GM21723 (cell line): ENCODE results near the gene GSX1.
"Not testable (repeated sequence)": the region's sequence is repeated elsewhere in the genome, so short reads cannot be mapped to it uniquely, and the experiment has no call there.

Experiments used
- ATAC-seq: cut with Tn5 transposase; IDR thresholded peaks from one replicate; pipeline ENCODE4 v1.9.1; 2021; ENCODE audit warnings: mild to moderate bottlenecking, moderate library complexity; ENCODE audit not compliant: unreplicated experiment

GSX1 gene

GRCh38 chr13:27793507-27794367 is 1.5 kb downstream of the GSX1 start:
- no peak for ATAC-seq

DNA sequence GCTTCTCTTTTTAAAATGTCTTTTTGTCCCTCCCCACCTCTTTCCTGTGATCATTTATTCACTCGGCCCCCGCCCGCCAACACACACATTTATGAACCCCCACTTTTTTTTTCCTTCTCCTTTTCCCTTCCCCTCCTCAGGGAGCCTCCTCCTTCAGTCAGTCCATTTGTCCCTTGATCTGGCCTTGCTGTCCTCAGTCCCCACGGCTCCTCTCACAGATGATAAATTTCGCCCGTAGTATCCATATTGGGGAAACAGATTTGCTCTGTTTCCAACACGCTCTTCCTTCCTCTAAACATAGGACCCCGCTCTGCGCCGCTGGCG is 2.0 kb downstream of the GSX1 start:
- ATAC-seq = no peak

DNA sequence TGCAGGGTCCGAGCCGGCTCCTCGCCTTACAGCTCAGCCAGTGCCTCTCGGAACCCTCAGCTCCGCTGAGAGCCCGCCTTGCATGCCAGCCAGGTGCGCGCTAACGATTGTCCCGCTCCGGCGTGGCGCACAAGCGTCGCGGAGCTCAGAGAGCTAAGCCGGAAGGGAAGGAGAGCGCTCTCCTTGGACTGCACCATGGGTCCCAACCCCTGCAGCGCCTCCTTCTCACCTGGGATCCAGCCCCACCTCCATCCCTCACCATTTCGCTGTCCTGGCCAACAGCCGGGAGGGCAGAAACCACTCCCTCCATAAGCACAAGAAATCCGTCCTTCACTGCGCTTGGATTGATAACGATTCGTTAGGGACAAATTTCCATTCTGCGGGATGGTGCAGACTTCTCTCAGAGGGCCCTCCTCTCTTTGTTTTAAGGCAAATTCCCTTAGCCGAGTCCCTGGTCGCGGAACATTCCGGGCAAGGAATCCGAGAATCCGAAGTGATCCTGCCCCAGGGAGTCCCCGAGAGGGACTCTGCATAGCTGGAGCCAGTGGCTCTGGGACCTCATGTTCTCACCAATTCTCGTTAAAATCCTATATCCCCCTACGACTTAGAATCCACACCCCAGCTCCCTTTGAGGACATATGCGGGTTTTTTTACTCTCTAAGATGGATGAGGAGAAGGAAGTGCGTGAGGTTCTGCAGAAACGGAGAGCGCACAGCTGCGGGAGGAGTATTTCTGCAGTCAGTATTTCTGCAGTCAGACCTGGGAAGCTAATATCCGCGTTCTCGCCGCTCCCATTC is 2.8 kb downstream of the GSX1 start:
- no peak for ATAC-seq

DNA sequence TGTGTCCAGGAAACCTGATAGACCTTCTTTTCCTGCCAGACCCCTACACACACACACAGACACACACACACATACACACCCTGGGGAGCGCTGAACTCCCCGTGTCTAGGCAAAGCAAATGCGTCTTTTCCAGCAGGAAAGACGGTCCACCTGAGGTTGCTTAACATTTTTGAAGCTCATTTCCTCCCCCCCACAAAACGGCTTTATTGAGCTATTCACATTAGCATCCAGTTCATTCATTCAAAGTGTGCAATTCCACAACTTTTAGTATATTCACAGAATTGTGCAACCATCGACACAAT is 3.4 kb downstream of the GSX1 start:
- ATAC-seq = no peak

DNA sequence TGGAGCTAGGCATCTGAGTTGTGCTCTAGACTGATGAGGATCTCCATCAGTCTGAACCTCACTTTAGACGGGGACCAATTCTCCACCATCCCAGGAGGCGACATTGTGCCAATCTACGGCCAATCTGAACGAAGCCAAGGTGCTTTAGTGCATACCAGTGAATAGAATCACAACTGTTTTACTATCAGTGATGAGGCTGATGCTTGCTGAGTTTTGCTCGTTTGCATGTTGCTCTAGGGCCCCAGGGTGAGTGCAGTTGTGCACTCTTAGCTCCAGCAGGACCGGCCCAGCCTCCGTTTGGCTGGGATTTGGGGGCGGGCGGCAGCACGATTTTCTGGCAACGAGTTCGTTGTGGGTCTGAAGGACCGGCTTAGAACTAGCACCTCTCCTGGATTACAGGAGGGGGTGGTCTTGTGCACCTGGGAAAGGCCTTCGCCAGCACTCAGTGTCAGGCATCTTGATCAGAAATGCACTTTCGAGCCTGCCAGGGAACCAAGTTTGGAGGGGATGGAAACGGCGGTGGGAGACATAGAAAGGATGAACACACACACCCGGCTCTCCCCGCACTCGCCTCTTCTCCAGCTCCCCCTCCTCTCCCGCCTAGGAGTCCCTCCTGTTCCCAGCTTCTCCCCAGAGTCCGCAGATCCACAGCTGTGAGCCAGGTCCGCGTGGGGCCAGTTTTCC is 4.4 kb downstream of the GSX1 start:
- no peak for ATAC-seq

DNA sequence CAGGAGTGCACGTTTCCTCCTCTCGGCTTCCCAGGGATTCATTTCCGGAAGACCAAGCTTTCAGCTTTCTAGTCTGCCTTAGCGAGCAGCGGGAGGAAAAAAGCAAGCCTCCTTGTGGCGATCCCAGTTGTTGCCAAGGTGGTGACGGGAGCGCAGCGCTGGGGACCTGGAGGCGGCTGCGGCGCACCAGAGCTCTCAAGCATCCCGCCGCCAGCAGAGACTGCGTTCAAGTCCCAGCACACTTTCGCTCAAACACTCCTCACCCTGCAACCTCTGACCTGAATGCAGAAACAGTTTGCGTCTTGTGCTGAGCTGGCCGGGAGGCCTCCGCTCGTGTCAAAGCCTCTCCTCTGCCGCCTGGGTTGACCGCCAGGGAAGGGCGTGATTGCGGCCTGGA is 4.9 kb downstream of the GSX1 start:
- ATAC-seq = no peak

DNA sequence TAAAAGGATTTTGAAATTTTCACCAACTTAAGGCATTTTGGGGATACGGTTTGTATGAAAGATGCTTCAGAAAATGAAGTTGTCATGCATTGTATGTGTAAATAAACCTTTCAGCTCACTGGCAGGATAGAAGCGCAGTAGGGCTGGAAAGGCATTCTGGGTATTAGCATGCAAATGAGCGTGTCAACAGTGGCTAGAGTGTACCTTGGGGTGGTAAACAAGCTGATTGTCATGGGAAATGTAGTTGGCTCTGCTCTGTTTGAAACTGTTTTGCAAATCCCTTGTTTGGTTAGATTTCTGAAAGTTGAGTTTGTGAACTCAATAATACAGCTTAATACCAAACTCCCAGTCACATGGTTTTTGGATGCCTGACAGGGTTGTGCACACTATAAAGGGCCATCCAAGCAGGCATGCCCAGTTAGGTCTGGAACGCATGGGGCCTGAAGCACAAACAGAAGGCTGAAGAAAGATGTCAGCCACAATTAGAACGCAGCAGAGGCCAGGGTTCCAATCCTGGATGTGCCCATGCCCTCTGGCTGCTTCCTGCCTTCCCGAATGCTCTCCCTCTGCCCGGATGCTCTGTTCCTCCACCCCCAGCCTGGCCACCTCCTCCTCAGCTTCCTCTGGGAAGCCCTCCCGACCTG is 14.6 kb downstream of the GSX1 start:
- no peak for ATAC-seq

- ATAC-seq = no peak
Observed at GRCh38 chr13:27808851-27809550, 16.7 kb downstream of the GSX1 start.

DNA sequence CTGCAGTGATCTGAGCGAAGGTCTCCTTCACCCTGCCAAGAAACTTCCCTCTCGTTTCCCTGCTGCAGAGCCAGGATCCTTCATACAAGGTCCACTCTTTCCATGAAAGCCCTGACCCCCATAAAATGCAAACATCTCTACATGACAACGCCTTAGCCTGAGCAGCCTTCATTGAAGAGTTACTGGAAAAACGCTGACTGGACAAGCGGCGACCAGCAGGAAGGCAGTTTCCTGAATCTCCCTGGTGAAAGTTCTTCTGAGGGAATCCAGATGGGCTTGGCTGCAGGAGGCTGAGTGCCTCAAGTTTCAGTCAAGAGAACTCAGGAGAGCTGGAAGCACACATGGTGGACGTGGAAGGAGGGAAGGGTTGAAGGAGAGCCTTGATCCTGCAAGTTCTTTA is 17.7 kb downstream of the GSX1 start:
- no peak for ATAC-seq

GRCh38 chr13:27810461-27810860 is 18.2 kb downstream of the GSX1 start:
- ATAC-seq = no peak

DNA sequence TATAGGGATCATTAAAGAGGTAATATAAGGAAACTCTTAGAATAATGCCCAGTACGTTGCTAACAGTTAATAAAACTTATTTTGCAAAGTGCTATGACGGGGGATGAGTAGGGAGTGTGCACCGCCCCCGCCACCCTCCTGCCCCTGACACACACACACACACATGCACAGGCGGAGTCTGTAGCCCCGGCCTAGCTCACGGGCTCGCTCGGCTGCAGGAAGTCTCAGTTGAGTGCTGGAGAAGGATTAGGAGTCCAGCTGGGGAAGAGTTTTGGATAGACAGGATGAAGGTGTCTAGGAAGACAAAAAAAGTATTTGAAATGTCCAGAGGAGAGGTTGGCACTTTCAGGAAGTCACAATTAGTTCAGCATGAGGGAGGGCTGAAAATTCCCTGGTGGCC is 21.5 kb downstream of the GSX1 start:
- no peak for ATAC-seq

GRCh38 chr13:27817832-27818231 is 25.5 kb downstream of the GSX1 start:
- ATAC-seq = not testable (repeated sequence)

DNA sequence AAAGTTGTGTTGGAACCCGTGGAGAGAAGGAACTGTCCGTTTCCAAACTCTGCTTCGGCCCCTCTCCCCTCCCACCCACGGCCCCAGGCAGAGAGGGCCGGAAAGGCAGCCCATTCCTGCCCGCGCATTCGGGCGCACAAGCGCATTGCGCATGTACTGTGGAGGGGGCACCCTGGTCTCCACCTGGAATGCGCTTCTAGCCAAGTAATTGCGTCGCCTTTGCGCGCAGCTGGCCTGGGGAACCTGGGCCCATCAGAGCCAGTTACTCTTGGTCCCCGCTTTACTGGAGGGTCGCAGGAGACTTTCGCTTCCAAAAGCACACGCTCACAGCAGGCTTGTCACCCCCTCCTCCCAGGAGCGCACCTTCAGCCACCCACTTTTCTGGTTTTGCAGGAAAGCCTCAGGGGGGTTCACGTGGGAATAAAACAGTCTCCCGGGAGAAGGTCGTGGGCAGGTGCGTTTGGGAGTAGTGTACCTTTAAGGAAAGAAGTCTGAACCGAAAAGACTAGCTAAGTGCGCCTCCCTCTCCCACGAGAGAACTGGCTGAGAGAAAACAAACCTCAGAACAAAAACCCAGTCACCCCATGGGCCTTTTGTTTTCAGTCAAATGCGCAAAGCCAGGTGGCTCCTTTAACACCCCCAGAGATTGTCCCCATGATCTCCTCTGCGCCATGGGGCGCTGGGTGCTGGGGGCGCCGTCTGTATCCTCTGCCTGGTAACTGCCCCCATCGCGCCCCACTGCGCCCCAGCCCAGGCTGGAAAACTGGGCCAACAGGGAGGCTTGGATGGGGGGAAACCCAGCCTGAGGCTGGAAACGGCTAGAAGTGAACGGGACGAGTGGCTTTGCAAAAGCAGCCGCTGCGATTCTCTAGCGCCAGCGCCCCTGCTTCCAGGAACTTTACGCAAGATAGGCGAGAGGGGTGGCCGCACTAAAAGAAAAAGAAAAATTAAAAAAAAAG is 28.5 kb downstream of the GSX1 start:
- no peak for ATAC-seq

- no peak for ATAC-seq
Observed at GRCh38 chr13:27821566-27821965, 29.3 kb downstream of the GSX1 start.

DNA sequence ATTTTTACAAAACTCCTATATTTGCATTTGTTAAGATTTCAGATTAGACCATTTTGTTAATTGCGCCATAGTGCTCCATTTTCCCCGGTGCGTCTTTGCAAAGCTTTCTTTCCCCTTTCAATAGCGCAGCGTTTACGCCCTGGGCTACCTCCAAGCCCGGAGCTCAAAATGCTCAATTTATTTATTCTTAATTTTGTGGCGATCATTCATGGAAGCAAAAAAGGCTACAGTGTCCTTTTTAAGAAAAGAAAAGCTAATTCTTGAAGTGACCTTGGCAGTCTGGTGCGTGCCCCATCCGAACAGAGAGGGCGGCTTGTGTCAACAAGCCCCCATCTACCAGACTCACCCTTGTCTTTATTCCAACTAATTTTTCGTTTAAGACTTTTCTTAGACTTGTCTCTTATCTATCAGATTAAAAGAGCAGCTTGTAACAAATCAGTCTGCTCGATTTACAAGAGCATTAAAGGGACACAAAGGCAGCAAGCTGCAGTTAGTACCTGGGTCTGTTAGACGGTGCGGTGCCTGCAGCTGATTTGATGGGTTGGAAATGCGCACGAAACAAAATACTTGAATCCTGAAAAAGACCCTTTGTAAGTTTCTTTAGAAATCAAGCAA is 30.1 kb downstream of the GSX1 start:
- no peak for ATAC-seq

- ATAC-seq = no peak
Observed at GRCh38 chr13:27822873-27823311, 30.6 kb downstream of the GSX1 start.

DNA sequence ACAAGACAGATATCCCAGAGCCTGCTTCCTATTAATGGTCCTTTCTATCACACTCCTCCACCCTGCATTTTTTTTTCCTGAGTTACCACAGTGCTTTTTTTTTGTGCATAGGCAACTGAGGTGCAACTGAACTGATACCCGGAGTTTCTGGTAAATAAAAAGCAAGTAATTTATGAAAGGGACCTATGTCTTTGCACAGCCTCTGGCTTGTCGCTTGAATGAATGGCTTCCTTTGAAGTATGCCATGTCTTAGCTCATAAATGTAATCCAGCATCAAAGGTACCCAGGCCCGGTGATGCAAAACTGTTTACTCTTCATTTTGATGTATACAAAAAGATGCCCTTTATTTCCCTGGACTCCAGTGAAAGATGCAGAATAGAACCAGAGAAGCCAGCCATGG is 31.8 kb downstream of the GSX1 start:
- no peak for ATAC-seq

- no peak for ATAC-seq
Observed at GRCh38 chr13:27825072-27825471, 32.8 kb downstream of the GSX1 start.
